ENCODE results near the gene DIRAS1.
"Not testable (repeated sequence)": the region's sequence is repeated elsewhere in the genome, so short reads cannot be mapped to it uniquely, and the experiment has no call there.

DNA sequence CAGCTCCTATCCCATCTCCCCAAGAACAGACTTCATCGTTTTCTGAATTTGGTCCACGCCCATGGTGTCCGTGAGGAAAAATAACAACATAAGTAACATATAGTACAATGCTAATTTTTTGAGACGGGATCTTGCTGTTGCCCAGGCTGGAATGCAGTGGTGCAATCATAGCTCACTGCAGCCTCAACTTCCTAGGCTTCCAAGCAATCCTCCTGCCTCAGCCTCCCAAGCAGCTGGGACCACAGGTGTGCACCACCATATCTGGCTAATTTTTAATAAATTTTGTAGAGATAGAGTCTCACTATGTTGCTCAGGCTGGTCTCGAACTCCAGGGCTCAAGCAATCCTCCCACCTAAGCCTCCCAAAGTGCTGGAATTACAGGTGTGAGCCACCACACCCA lies 42.2 kb downstream of the DIRAS1 start:
- not testable (repeated sequence) for TF ChIP-seq CTCF (IDR thresholded peaks at IDR 0.05; ENCODE audit: low read depth, low read length); EZH2phosphoT487 (IDR thresholded peaks at IDR 0.05; ENCODE audit: low read depth)

All from OCI-LY3 (cell line).